AG10803 (cell line): Measurements from ENCODE around the gene TMEM184B.

ENCODE experiments used
- DNase-seq: peaks from one replicate; pipeline ENCODE4 v3.0.0; 2010; ENCODE audit warnings: low read depth
- H3K4me3 ChIP-seq: 2 replicates; pipeline ENCODE4 v1.5.1; 2011; ENCODE audit warnings: mild to moderate bottlenecking, low read length, control low read depth
- TF ChIP-seq, protein P1 (sequence below): conservative IDR thresholded peaks from 2 replicates; pipeline ENCODE4 v1.5.1; 2011; ENCODE audit warnings: mild to moderate bottlenecking, low read length, control low read depth, inconsistent platforms

TMEM184B gene

DNA sequence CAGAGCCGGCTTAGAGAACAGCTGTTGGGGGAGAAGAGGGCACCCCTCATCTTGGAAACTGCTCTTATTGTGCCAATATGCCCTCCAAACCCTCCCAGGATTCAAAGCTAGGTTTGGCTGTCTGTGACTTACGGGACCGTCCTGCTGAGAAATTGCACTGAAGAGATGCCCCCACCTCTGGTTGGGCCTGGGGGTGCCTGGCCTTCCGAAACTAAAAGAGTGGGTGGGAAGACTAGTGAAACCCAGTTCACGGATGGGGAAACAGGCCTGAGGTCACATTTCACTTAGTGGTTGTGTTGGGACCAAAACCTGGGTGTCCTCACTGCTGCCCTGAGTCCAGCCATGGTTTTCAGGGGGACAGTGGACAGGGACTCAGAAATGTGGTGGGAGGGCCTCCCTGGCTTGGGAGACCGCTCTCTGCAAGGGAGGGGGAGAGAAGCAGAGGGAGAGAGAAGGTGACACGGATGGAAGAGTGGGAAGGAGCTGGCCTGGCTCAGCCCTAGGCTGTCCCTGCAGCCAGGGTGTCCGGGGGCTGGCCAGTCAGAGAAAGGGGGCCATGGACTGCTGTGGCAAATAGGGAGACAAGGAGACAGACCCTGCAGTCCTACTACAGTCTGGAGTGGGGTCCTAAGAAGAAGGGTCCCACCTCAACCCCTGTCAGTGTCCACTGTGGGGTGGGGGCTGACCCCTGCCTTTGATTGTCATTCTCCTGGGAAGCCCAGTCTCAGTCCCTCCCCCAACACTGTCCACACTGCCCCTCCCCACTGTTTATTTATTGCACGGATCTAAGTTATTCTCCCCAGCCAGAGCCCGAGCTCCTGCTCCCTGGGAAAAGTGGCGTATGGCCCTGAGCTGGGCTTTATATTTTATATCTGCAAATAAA, 57.4 kb downstream of the TMEM184B start:
- DNase-seq: no peak
- H3K4me3 ChIP-seq: no peak overlapping the region
- TF ChIP-seq, protein P1, sequence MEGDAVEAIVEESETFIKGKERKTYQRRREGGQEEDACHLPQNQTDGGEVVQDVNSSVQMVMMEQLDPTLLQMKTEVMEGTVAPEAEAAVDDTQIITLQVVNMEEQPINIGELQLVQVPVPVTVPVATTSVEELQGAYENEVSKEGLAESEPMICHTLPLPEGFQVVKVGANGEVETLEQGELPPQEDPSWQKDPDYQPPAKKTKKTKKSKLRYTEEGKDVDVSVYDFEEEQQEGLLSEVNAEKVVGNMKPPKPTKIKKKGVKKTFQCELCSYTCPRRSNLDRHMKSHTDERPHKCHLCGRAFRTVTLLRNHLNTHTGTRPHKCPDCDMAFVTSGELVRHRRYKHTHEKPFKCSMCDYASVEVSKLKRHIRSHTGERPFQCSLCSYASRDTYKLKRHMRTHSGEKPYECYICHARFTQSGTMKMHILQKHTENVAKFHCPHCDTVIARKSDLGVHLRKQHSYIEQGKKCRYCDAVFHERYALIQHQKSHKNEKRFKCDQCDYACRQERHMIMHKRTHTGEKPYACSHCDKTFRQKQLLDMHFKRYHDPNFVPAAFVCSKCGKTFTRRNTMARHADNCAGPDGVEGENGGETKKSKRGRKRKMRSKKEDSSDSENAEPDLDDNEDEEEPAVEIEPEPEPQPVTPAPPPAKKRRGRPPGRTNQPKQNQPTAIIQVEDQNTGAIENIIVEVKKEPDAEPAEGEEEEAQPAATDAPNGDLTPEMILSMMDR: no peak

DNA sequence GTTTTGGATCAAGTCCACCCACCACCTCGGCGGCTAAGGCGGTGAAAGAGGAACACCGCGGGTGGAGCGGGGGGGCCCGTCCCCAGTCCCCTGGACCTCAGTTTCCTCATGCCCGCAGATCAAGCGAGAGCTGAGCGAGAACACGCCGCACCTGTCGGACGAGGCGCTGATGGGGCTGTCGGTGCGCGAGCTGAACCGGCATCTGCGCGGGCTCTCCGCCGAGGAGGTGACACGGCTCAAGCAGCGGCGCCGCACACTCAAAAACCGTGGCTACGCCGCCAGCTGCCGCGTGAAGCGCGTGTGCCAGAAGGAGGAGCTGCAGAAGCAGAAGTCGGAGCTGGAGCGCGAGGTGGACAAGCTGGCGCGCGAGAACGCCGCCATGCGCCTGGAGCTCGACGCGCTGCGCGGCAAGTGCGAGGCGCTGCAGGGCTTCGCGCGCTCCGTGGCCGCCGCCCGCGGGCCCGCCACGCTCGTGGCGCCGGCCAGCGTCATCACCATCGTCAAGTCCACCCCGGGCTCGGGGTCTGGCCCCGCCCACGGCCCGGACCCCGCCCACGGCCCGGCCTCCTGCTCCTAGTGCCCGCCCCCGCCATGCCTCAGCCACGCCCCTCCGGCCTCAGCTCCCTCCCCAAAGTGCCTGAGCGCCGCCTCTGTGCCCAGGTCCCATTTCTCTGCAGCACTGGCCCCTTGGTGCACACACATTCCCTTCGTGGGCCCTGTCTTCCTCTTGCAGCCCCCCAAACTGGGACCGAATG, 58.3 kb downstream of the TMEM184B start:
- DNase-seq: peak; percentile 55
- peak overlapping the region; percentile 22; the same call in 1 of the 2 replicates for H3K4me3 ChIP-seq
- TF ChIP-seq, protein P1: peak; percentile 15; the same call in 1 of the 2 replicates

GRCh38 chr22:38213990-38214301, 58.9 kb downstream of the TMEM184B start:
- no peak for DNase-seq
- H3K4me3 ChIP-seq: no peak overlapping the region
- TF ChIP-seq, protein P1: no peak

- TF ChIP-seq, protein P1: no peak
These were observed 59.4 kb downstream of the TMEM184B start for GRCh38 chr22:38213319-38213989.

DNA sequence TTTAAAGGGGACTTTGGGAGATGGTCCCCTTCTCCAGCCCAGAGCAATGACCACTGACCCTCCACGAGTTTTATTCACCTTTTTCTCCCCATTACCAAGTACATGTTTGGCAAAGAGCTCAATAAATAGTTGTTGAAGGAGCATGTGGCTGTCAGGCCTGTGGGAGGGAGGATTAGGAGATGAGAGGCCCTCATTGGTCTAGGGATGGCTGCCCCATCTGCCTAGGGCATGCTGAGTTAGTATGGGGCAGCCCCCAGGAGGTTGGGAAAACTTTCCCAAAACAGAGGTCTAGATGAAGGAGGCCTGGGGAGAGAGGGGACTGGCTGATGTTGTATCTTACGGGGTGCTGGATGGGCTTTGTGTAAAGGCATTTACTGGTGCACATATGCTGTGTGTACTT, 60.4 kb downstream of the TMEM184B start:
- TF ChIP-seq, protein P1: no peak
- H3K4me3 ChIP-seq: no peak overlapping the region
- DNase-seq: no peak

More at GRCh38 chr22:38213319-38213989, 59.4 kb downstream of the TMEM184B start:
- DNase-seq: no peak
- no peak overlapping the region for H3K4me3 ChIP-seq

- TF ChIP-seq, protein P1: no peak
- H3K4me3 ChIP-seq: no peak overlapping the region
- DNase-seq: no peak
These were observed 61.3 kb downstream of the TMEM184B start for GRCh38 chr22:38211556-38211955.
